Endothelial cell of umbilical vein (primary cell): ENCODE data around the gene ZPR1. TPM values are rescaled to one million over a fixed set of nuclear protein-coding genes. Genes with fewer than 3 reads are reported as not detected.

ENCODE experiments used
- BruUV-seq: library from RNA; stranded (reverse); fragments of 400-500 nt; replicated peaks from 2 replicates; lab custom pipeline; 2021; lab: Mats Ljungman, UMichigan
- CTCF ChIA-PET: fragments of 300-600, 350-600 bp; sonication (Branson Sonifier 250); formaldehyde crosslinking; loops from one replicate; lab custom pipeline; 2021; ENCODE audit warnings: antibody characterized with exemption, inconsistent platforms; lab: Charles Lee
- POLR2A ChIA-PET: fragments of 300-600, 350-600 bp; sonication (Branson Sonifier 250); formaldehyde crosslinking; loops from one replicate; lab custom pipeline; 2021; ENCODE audit warnings: antibody characterized with exemption, inconsistent platforms; lab: Charles Lee
- DNase-seq: peaks from one replicate; pipeline ENCODE4 v3.0.0-alpha.2; 2011; ENCODE audit warnings: low read depth, low spot score
- FAIRE-seq: peaks from 2 replicates; lab custom pipeline; 2011; peaks lifted over from hg19 to GRCh38; lab: Jason Lieb, UNC
- H2AFZ ChIP-seq: 2 replicates; pipeline ENCODE4 v1.6.0; 2012; ENCODE audit warnings: low read depth, low read length, control low read depth, inconsistent platforms
- H3K27ac ChIP-seq: 2 replicates; pipeline ENCODE4 v1.5.1; 2011; ENCODE audit warnings: low read depth, mild to moderate bottlenecking, control low read depth, low read length, moderate library complexity; ENCODE audit not compliant: insufficient read depth
- H3K27me3 ChIP-seq, 2 experiments: 2 replicates each; pipeline versions ENCODE4 v1.6.0 to v1.6.1; 2011; ENCODE audit warnings: low read length in 2 of 2, mixed read lengths in 1 of 2; ENCODE audit not compliant: control insufficient read depth in 2 of 2, insufficient read depth in 2 of 2
- H3K36me3 ChIP-seq, 2 experiments: 2 replicates in 1 of 2; 3 replicates in 1 of 2; pipeline ENCODE4 v1.5.1; 2011; ENCODE audit warnings: low read length in 2 of 2, mild to moderate bottlenecking in 1 of 2, moderate library complexity in 1 of 2; ENCODE audit not compliant: control insufficient read depth in 2 of 2, insufficient read depth in 2 of 2; ENCODE audit errors: extremely low read depth in 1 of 2
- H3K4me1 ChIP-seq: 3 replicates; pipeline ENCODE4 v1.5.1; 2011; ENCODE audit warnings: mild to moderate bottlenecking, low read length; ENCODE audit not compliant: control insufficient read depth, insufficient read depth; ENCODE audit errors: extremely low read depth
- H3K4me2 ChIP-seq: 2 replicates; pipeline ENCODE4 v1.6.1; 2011; ENCODE audit warnings: low read length, control low read depth, mixed read lengths; ENCODE audit not compliant: insufficient read depth
- H3K4me3 ChIP-seq, 3 experiments: fragments of 200-600 bp in 1 of 3; sonication (generic), shearing (Covaris generic) in 1 of 3; replicated peaks in 1 of 3; 2 replicates each; pipeline ENCODE4 v1.5.1; 2011 to 2016; ENCODE audit warnings: control low read depth in 3 of 3, low read length in 3 of 3, mild to moderate bottlenecking in 2 of 3, inconsistent platforms in 1 of 3, low read depth in 1 of 3, moderate library complexity in 1 of 3; ENCODE audit not compliant: insufficient read depth in 1 of 3
- H3K79me2 ChIP-seq: 2 replicates; pipeline ENCODE4 v1.6.0; 2012; ENCODE audit warnings: low read length, inconsistent platforms; ENCODE audit not compliant: control insufficient read depth, insufficient read depth
- H3K9ac ChIP-seq: replicated peaks from 2 replicates; pipeline ENCODE3; 2011; ENCODE audit warnings: low read length, control low read depth; ENCODE audit not compliant: insufficient read depth; ENCODE audit errors: extremely low read depth
- H3K9me1 ChIP-seq: replicated peaks from 3 replicates; pipeline ENCODE4 v1.6.0; 2011; ENCODE audit warnings: mild to moderate bottlenecking, low read length; ENCODE audit not compliant: control insufficient read depth, insufficient read depth; ENCODE audit errors: extremely low read depth
- H3K9me3 ChIP-seq: replicated peaks from 2 replicates; pipeline ENCODE4 v1.5.1; 2012; ENCODE audit warnings: low read length, inconsistent platforms; ENCODE audit not compliant: control insufficient read depth, insufficient read depth
- H4K20me1 ChIP-seq: replicated peaks from 2 replicates; pipeline ENCODE3; 2011; ENCODE audit warnings: mild to moderate bottlenecking, low read length; ENCODE audit not compliant: control insufficient read depth, insufficient read depth; ENCODE audit errors: extremely low read depth
- CTCF ChIP-seq, 2 donors: IDR thresholded peaks; 1 replicate in 1 of 2; 2 replicates in 1 of 2; pipeline ENCODE4 v1.5.1; 2011; ENCODE audit warnings: low read length in 2 of 2, mild to moderate bottlenecking in 2 of 2, moderate library complexity in 2 of 2, control low read depth in 1 of 2, inconsistent platforms in 1 of 2, low read depth in 1 of 2; ENCODE audit not compliant: insufficient read depth in 1 of 2; ENCODE audit errors: extremely low read depth in 1 of 2
- EZH2 ChIP-seq: IDR thresholded peaks from 2 replicates; pipeline ENCODE4 v1.6.1; 2012; ENCODE audit warnings: borderline replicate concordance, low read depth, mild to moderate bottlenecking, moderate library complexity, low read length, inconsistent platforms; ENCODE audit not compliant: severe bottlenecking
- FOS ChIP-seq: IDR thresholded peaks from 2 replicates; pipeline ENCODE4 v1.6.1; 2011; ENCODE audit warnings: mild to moderate bottlenecking, low read length, moderate library complexity, borderline replicate concordance; ENCODE audit not compliant: insufficient read depth
- GATA2 ChIP-seq: IDR thresholded peaks from 2 replicates; pipeline ENCODE4 v1.7.0; 2011; ENCODE audit warnings: low read depth, mild to moderate bottlenecking, moderate library complexity, mixed read lengths, low read length; ENCODE audit not compliant: insufficient read length, insufficient read depth
- JUN ChIP-seq: IDR thresholded peaks from 2 replicates; pipeline ENCODE4 v1.6.1; 2011; ENCODE audit warnings: borderline replicate concordance, low read depth; ENCODE audit not compliant: insufficient read length, insufficient read depth
- MYC ChIP-seq: IDR thresholded peaks from one replicate; pipeline ENCODE4 v1.6.1; 2011; ENCODE audit warnings: mild to moderate bottlenecking, low read depth, low read length
- POLR2A ChIP-seq: IDR thresholded peaks from 2 replicates; pipeline ENCODE4 v1.6.1; 2012; ENCODE audit warnings: low read depth, mild to moderate bottlenecking, control low read depth, low read length
- POLR2AphosphoS5 ChIP-seq: IDR thresholded peaks from 2 replicates; pipeline ENCODE4 v1.6.1; 2012; ENCODE audit warnings: low read depth, mild to moderate bottlenecking, control low read depth, low read length, moderate library complexity; ENCODE audit not compliant: insufficient read depth
- dilution Hi-C: fragments of 300-500 bp; cut with MboI; formaldehyde crosslinking; loops from one replicate; pipeline ENCODE4 v1.15.0; 2019; ENCODE audit warnings: low sequenced_read_pairs; ENCODE audit not compliant: extremely low pct_ligation_motif_present
- intact Hi-C: fragments of 100-400 bp; cut with micrococcal nuclease; formaldehyde crosslinking; loops from one replicate; pipeline ENCODE4 v1.10.0; 2022
- polyA plus RNA-seq, 4 experiments: library from polyadenylated mRNA; depleted of rRNA in 3 of 4; stranded (reverse) in 3 of 4; unstranded in 1 of 4; fragments of >200 nt; gene quantifications; 2 replicates each; pipeline versions ENCODE4 v1.2.1 to v1.2.3, GENCODE V29; 2011 to 2012; ENCODE audit warnings: missing spikeins in 1 of 4
- total RNA-seq: library from RNA; stranded (reverse); gene quantifications from 2 replicates; pipeline ENCODE4 v1.2.3, GENCODE V29; 2021
- TF ChIP-seq, protein P1 (sequence below): IDR thresholded peaks from 2 replicates; pipeline ENCODE4 v1.6.1; 2011; ENCODE audit not compliant: insufficient read depth, insufficient read length

The ZPR1 gene
- total and polyA plus RNA-seq, 2 donors (not counting 3 experiments of a cell fraction or from before 2014, with no cell fraction given) = 22.6 to 54.5 TPM

- no peaks in the 10 kb centered on the region for H3K79me2 ChIP-seq
- H3K4me3 ChIP-seq = no peak overlapping the region
- no peaks in the 10 kb centered on the region for H3K9me1 ChIP-seq
- H3K27ac ChIP-seq = no peak overlapping the region
- peaks cover 4 to 8% of the 10 kb centered on the region in 2 experiments for H3K27me3 ChIP-seq
- BruUV-seq = no TSS peak
- H3K9me3 ChIP-seq = no peaks in the 10 kb centered on the region
- H3K9ac ChIP-seq = no peak overlapping the region
- H3K4me2 ChIP-seq = no peak overlapping the region
- no peaks in the 10 kb centered on the region for H4K20me1 ChIP-seq
- H3K36me3 ChIP-seq = no peaks in the 10 kb centered on the region
- DNase-seq (no peak), FAIRE-seq (no peak)
- dilution Hi-C loops = no loop called here
- H3K4me1 ChIP-seq = no peaks in the 10 kb centered on the region
- no peak for TF ChIP-seq POLR2A
- POLR2A ChIA-PET = no interaction called here
- H2AFZ ChIP-seq = no peak overlapping the region
- CTCF ChIA-PET = interaction anchor here (1.5 kb wide), 1 partner anchor 36 kb away, joined by 3 read pairs; no protein-coding TSS in a partner anchor
- intact Hi-C loops = no loop called here
Observed at GRCh38 chr11:116797816-116798215, 10.0 kb upstream of the ZPR1 start.

DNA sequence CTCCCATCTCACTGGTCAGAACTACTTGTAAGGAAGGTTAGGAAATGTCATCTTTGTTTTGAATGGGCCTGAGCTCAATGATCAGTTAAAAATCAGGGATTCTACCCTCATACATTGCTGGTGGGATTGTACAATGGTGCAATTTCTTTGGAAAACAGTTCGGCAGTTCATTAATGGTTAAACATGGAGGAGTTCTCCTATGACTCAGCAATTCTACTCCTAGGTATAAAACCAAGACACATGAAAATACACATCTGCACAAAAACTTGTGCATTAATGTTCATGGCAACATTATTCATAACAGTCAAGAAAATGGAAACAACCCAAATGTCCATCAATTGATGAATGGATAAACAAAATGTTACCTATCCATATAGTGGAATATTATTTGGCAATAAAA, 8.7 kb upstream of the ZPR1 start:
- no TSS peak for BruUV-seq
- no peak overlapping the region for H3K27ac ChIP-seq
- intact Hi-C loops = no loop called here
- dilution Hi-C loops = no loop called here
- H3K4me1 ChIP-seq = no peaks in the 10 kb centered on the region
- peaks cover 4 to 8% of the 10 kb centered on the region in 2 experiments for H3K27me3 ChIP-seq
- ChIA-PET POLR2A (no interaction called here), CTCF (interaction anchor here (1.5 to 1.8 kb wide), 2 partner anchors 37 to 39 kb away, joined by 3 to 6 read pairs; no protein-coding TSS in a partner anchor)
- FAIRE-seq (no peak), DNase-seq (no peak)
- no peaks in the 10 kb centered on the region for H3K9me1 ChIP-seq
- no peak overlapping the region for H2AFZ ChIP-seq
- no peaks in the 10 kb centered on the region for H3K36me3 ChIP-seq
- no peak overlapping the region for H3K4me3 ChIP-seq
- no peaks in the 10 kb centered on the region for H3K79me2 ChIP-seq
- H3K9me3 ChIP-seq = no peaks in the 10 kb centered on the region
- H3K9ac ChIP-seq = no peak overlapping the region
- TF ChIP-seq, protein P1, sequence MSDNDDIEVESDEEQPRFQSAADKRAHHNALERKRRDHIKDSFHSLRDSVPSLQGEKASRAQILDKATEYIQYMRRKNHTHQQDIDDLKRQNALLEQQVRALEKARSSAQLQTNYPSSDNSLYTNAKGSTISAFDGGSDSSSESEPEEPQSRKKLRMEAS = no peak
- no peak for TF ChIP-seq GATA2
- TF ChIP-seq CTCF (IDR thresholded peaks at IDR 0.05; ENCODE audit: extremely low read depth in 1 of 2, insufficient read depth in 1 of 2, low read depth in 1 of 2, low read length in 2 of 2) = no peak
- no peak for TF ChIP-seq FOS
- TF ChIP-seq EZH2 = no peak
- TF ChIP-seq JUN = no peak
- TF ChIP-seq POLR2A = no peak
- TF ChIP-seq POLR2AphosphoS5 = no peak
- TF ChIP-seq MYC = no peak
- H4K20me1 ChIP-seq = no peaks in the 10 kb centered on the region
- H3K4me2 ChIP-seq = no peak overlapping the region
